ENCODE results near the gene ICE2. TPM values are rescaled to one million over a fixed set of nuclear protein-coding genes. Genes with fewer than 3 reads are reported as not detected.

Gene ICE2
- total RNA-seq = 25.7 and 29.6 TPM in 2 replicates

GRCh38 chr15:60478566-60479360 is at the start of gene ICE2:
TSS of gene ICE2 (minus strand) at chr15:60479142. CDS start at chr15:60477977, 1,165 bp downstream.

GRCh38 chr15:60397772-60398445 is 81.0 kb downstream of the ICE2 start, which contains the start of gene ANXA2:
TSS of gene ANXA2 (minus strand) at chr15:60397986. CDS start at chr15:60386075, 11,911 bp downstream.

Other genes starting within 250 kb of the ICE2 start
- gene ANXA2, start 81.2 kb downstream of the ICE2 start, total RNA-seq = 3,589 and 4,707 TPM in 2 replicates